ENCODE results near the gene EDARADD.
A peak's percentile ranks its signal among the peaks of the same experiment; 100 is the strongest.

- TF ChIP-seq POLR2A (IDR thresholded peaks at IDR 0.05): peak in 1 of 2 donors; percentile 52
- peak in 1 of 12 donors; percentile 10 for TF ChIP-seq CTCF (IDR thresholded peaks at IDR 0.05)
Measured at GRCh38 chr1:236523704-236524141, 129.6 kb downstream of the EDARADD start, which contains the start of gene LGALS8.
